Vagina (tissue), 2 donors: ENCODE results near the gene DR1. TPM values are rescaled to one million over a fixed set of nuclear protein-coding genes. Genes with fewer than 3 reads are reported as not detected.

Source experiments
- DNase-seq, 2 donors: peaks; one replicate each; pipeline ENCODE4 v3.0.0-alpha.2; 2017; ENCODE audit errors: extremely low spot score in 2 of 2
- H3K27ac ChIP-seq: fragments of 200-600 bp; sonication (generic); one replicate; pipeline ENCODE4 v1.5.1; 2019
- H3K27me3 ChIP-seq: fragments of 200-600 bp; sonication (generic); one replicate; pipeline ENCODE4 v1.5.1; 2019
- H3K36me3 ChIP-seq, 2 donors: fragments of 200-600 bp; sonication (generic); one replicate each; pipeline ENCODE4 v1.5.1; 2017 to 2019
- H3K4me1 ChIP-seq: fragments of 200-600 bp; sonication (generic); one replicate; pipeline ENCODE4 v1.5.1; 2019
- H3K4me3 ChIP-seq, 2 donors: fragments of 200-600 bp; sonication (generic); 1 replicate in 1 of 2; 2 replicates in 1 of 2; pipeline ENCODE4 v1.5.1; 2016 to 2019
- H3K9me3 ChIP-seq: fragments of 200-600 bp; sonication (generic); one replicate; pipeline ENCODE4 v1.5.1; 2019
- CTCF ChIP-seq, 3 experiments: fragments of 450-650 bp in 2 of 3; fragments of 200-600 bp in 1 of 3; sonication (generic) in 1 of 3; IDR thresholded peaks; one replicate each; pipeline ENCODE4 v1.5.1; 2017 to 2019; ENCODE audit warnings: antibody characterized with exemption in 3 of 3, mild to moderate bottlenecking in 2 of 3, moderate library complexity in 2 of 3
- POLR2A ChIP-seq, 2 donors: fragments of 450-650 bp; IDR thresholded peaks; one replicate each; pipeline ENCODE4 v1.6.1; 2017; ENCODE audit warnings: antibody characterized with exemption in 2 of 2, mild to moderate bottlenecking in 2 of 2, moderate library complexity in 2 of 2
- POLR2AphosphoS5 ChIP-seq, 2 donors: sonication (generic); formaldehyde crosslinking; IDR thresholded peaks; one replicate each; pipeline ENCODE4 v1.9.0; 2017; ENCODE audit warnings: antibody characterized with exemption in 2 of 2, mild to moderate bottlenecking in 2 of 2, low read depth in 1 of 2; ENCODE audit not compliant: insufficient read depth in 1 of 2
- intact Hi-C: fragments of 100-400 bp; cut with DNase I; formaldehyde crosslinking; loops from one replicate; pipeline ENCODE4 v1.15.1; 2023
- total RNA-seq: library from RNA; depleted of rRNA; stranded (reverse); fragments of >200 nt; gene quantifications from one replicate; pipeline ENCODE4 v1.2.3, GENCODE V29; 2016

Gene DR1
- total RNA-seq = 20.6 TPM

GRCh38 chr1:93345633-93346420 lies at the start of gene DR1:
Gene DR1 (plus strand): TSS chr1:93345907. CDS start chr1:93346646, 739 bp downstream.
- intact Hi-C loops = no loop called here

GRCh38 chr1:93296555-93297154 lies 49.1 kb upstream of the DR1 start:
- Histone ChIP-seq H3K4me3 (no peak overlapping the region), H3K27me3 (no peaks in the 10 kb centered on the region), H3K4me1 (no peaks in the 10 kb centered on the region), H3K36me3 (no peaks in the 10 kb centered on the region), H3K27ac (no peak overlapping the region), H3K9me3 (no peaks in the 10 kb centered on the region)
- no peak for TF ChIP-seq POLR2A (IDR thresholded peaks at IDR 0.05)
- no peak for TF ChIP-seq POLR2AphosphoS5 (IDR thresholded peaks at IDR 0.05; ENCODE audit: insufficient read depth in 1 of 2, low read depth in 1 of 2)
- no peak for TF ChIP-seq CTCF (IDR thresholded peaks at IDR 0.05)
- DNase-seq = no peak
- intact Hi-C loops = no loop called here

More at GRCh38 chr1:93345633-93346420, at the start of gene DR1:
- DNase-seq = peak in 1 of 2 donors; percentile 93
- Histone ChIP-seq H3K4me1 (peaks cover 31% of the 10 kb centered on the region), H3K27me3 (no peaks in the 10 kb centered on the region), H3K27ac (peak within 1 kb of the TSS; percentile 96), H3K9me3 (no peaks in the 10 kb centered on the region), H3K36me3 (no peaks in the 10 kb centered on the region), H3K4me3 (peak within 1 kb of the TSS; percentile 93 to 96)
- no peak for TF ChIP-seq CTCF (IDR thresholded peaks at IDR 0.05)
- TF ChIP-seq POLR2AphosphoS5 (IDR thresholded peaks at IDR 0.05; ENCODE audit: insufficient read depth in 1 of 2, low read depth in 1 of 2) = peak; percentile 97 to 99
- peak in 1 of 2 donors; percentile 79 for TF ChIP-seq POLR2A (IDR thresholded peaks at IDR 0.05)

GRCh38 chr1:93301131-93301530 lies 44.6 kb upstream of the DR1 start:
- DNase-seq = no peak
- no peak for TF ChIP-seq CTCF (IDR thresholded peaks at IDR 0.05)
- no peak for TF ChIP-seq POLR2AphosphoS5 (IDR thresholded peaks at IDR 0.05; ENCODE audit: insufficient read depth in 1 of 2, low read depth in 1 of 2)
- TF ChIP-seq POLR2A (IDR thresholded peaks at IDR 0.05) = no peak
- Histone ChIP-seq H3K4me1 (no peaks in the 10 kb centered on the region), H3K27ac (no peak overlapping the region), H3K36me3 (no peaks in the 10 kb centered on the region), H3K4me3 (no peak overlapping the region), H3K27me3 (no peaks in the 10 kb centered on the region), H3K9me3 (no peaks in the 10 kb centered on the region)
- intact Hi-C loops = no loop called here

- intact Hi-C loops = no loop called here
- no peak for DNase-seq
- Histone ChIP-seq H3K27me3 (no peaks in the 10 kb centered on the region), H3K9me3 (no peaks in the 10 kb centered on the region), H3K4me3 (no peak overlapping the region), H3K4me1 (no peaks in the 10 kb centered on the region), H3K36me3 (no peaks in the 10 kb centered on the region), H3K27ac (no peak overlapping the region)
- TF ChIP-seq POLR2AphosphoS5 (IDR thresholded peaks at IDR 0.05; ENCODE audit: insufficient read depth in 1 of 2, low read depth in 1 of 2) (no peak), POLR2A (IDR thresholded peaks at IDR 0.05) (no peak), CTCF (IDR thresholded peaks at IDR 0.05) (no peak)
These were observed 43.6 kb upstream of the DR1 start for GRCh38 chr1:93302078-93302477.

- H3K4me3 ChIP-seq = no peak overlapping the region
- H3K27ac ChIP-seq = no peak overlapping the region
- H3K36me3 ChIP-seq = no peaks in the 10 kb centered on the region
- TF ChIP-seq POLR2A (IDR thresholded peaks at IDR 0.05) = no peak
- TF ChIP-seq CTCF (IDR thresholded peaks at IDR 0.05) = peak; percentile 59 to 88 (median 68)
- H3K4me1 ChIP-seq = no peaks in the 10 kb centered on the region
- DNase-seq = no peak
- H3K9me3 ChIP-seq = no peaks in the 10 kb centered on the region
- H3K27me3 ChIP-seq = no peaks in the 10 kb centered on the region
- intact Hi-C loops = no loop called here
These were observed 41.0 kb upstream of the DR1 start for GRCh38 chr1:93304716-93305138.
